ENCODE data around the gene AKR1B15.
"Not testable (repeated sequence)": the region's sequence is repeated elsewhere in the genome, so short reads cannot be mapped to it uniquely, and the experiment has no call there.

Gene AKR1B15

DNA sequence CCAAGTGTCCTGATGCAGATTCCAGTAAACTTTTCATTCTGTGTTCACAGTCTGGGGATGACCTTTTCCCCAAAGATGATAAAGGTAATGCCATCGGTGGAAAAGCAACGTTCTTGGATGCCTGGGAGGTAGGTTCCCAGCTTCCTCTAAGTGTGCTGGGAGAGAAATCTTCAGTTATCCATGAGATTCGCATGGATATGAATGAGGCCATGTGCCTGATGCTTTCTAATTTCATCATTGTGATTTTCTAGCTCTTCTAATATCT lies 16.0 kb upstream of the AKR1B15 start:
- no peak for DNase-seq (ENCODE audit: low read depth)

DNA sequence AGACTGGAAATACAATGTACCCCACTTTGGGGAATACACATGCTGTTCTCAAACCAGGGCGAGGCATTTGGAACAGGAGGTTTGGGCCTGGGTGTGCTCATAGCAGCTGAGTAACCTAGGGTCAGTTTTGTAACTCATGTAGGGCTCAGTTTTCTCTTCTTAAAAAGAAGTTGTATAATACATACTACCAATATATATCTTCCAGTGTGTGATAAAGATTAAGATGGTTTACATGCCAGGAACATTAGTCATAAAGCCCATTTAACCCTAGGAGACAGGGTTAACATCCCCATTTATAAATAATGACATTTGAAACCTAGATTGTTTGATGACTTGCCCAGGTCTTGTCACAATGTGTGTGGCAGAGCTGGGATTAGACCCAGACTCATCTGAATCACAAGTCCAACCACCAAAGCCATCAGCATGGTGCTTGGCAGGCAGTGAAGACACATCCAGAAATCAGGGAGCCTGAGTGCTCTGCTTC lies 15.6 kb upstream of the AKR1B15 start:
- DNase-seq (ENCODE audit: low read depth): peak; percentile 39

DNA sequence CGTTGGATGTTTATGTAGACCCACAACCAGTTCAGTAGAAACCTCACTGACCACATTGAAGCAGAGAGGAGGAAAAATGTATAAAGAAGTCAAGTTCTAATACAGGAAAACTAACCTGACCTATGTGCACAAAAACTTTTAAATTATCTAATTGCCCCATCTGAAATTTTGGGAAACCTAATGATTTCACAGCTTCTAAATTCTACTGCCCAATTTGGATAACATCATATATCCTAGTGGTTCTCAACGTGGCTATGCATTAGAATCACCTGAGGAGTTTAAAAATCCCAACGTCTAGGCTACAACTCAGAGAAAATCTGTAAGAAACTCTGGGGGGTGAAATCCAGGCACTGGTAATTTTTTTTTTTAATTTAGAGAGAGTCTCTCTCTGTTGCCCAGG lies 14.3 kb upstream of the AKR1B15 start:
- DNase-seq (ENCODE audit: low read depth): no peak

DNA sequence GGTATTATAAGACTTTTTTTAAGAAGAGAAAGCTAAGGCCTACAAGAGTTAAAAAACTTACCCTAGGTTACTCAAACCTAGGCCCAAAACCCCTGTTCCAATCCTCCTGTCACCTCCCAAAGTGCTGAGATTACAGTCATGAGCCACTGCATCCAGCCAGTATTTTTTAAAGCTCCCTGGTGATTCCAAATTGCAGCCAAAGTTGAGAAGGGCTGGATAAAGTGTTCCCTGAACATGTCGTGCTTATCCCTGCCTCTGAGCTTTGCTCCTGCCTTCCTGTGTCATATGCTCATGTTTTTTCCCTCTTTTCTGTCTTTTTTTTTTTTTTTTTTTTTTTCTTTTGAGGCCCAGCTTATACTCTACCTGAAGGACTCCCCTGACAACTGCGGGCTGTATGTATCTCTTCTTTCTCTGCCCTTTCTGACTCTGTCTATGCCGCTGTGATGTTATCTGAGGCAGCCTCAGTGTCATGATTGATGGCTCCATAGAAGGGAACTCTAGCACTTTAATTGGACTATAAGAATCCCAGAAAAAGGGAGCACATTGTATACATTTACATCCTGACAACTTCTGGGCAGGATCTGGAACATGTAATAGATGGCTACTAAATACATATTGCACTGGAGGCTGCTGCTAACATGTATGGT lies 13.5 kb upstream of the AKR1B15 start:
- DNase-seq (ENCODE audit: low read depth): no peak

- no peak for DNase-seq (ENCODE audit: low read depth)
These were observed 13.0 kb upstream of the AKR1B15 start for GRCh38 chr7:134535919-134536299.

DNA sequence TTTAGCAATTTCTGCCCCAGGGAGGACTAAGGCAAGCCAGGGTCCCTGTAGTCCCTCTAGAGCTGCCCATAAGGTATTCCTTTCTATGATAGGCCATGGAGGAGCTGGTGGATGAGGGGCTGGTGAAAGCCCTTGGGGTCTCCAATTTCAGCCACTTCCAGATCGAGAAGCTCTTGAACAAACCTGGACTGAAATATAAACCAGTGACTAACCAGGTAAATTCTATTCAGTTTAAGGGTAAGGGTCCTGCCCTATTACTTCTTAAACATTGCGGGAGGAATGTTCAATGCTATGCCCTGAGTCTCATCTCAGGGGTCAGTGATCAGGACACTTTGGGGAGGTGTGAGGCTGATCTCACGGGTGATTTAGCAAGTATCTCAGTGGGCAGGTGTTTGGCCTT lies 12.4 kb upstream of the AKR1B15 start:
- not testable (repeated sequence) for DNase-seq (ENCODE audit: low read depth)

- DNase-seq (ENCODE audit: low read depth): not testable (repeated sequence)
These were observed 11.6 kb upstream of the AKR1B15 start for GRCh38 chr7:134537273-134537781.

DNA sequence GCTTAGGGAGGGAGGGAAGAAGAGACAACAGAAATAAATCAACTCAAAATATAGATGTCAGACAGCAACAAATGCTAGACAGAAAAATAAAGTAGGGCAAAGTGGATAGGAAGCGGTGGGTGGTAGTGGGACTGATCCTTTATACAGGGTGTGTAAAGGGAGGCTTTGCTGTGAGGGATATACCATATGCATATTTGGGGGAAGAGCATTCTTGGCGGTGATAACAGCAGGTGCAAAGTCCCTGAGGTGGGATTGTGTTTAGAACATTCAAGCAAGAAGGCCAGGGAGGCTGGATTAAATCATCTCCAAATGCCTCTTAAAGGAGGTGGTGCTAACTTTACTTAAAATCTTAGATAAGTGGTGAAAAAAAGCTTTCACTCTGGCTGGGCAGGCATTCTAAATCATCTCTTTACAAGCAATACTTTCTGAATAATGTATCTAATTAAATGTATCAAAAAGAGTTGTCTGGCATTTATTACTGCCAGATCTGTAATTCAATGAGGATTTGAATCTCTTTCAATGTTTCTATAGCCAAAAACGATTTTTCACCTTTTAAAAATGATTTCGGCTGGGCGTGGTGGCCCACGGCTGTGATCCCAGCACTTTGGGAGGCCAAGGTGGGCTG lies 9.4 kb upstream of the AKR1B15 start:
- DNase-seq (ENCODE audit: low read depth): no peak

GRCh38 chr7:134541501-134542194 lies 7.3 kb upstream of the AKR1B15 start:
- not testable (repeated sequence) for DNase-seq (ENCODE audit: low read depth)

DNA sequence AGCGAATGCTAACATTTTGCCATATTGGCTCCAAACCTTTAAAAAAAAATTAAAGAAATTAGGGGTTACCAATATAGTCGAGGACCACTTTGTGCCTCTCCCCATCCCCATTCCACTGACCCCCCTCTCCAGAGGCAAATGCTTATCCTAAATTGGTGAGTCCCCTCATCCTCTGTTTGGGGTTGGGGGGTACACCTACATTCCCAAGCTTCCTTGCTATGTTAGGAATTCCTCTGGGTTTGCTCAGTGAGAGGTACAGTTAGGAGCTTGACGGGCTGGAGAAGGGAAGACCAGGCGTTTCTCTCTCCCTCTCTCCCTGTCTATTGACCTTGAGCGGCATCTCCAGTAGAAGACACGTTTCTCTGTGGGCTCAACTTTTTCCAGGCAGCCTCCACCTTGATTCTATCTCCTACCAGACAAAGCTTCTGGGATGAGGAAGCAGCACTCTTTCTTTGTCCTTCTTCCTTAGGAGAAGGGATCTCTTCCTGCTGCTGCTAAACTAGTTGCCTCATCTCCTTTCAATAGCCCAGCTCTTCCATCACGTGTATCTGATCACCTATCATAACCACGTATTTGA lies 6.6 kb upstream of the AKR1B15 start:
- no peak for DNase-seq (ENCODE audit: low read depth)

DNA sequence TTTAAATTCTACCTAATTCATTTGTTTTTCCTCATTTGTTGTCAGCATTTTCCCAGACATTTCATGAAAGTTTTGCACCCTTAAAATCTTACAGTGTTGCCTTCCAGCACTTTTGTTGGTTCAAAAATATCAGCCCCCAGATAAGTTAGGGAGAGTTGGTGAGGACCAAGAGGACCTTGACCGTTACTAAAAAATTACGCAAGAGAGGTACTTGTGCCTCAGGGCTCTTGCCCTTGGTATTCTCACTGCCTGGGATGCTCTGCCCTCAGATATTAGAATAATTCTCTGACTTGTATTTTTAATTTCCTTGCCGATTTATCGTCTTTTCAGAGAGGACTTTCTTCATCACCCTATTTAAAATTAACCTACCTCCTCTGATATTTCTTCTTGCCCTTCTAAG lies 3.5 kb upstream of the AKR1B15 start:
- no peak for DNase-seq (ENCODE audit: low read depth)

- no peak for DNase-seq (ENCODE audit: low read depth)
These were observed 3.0 kb upstream of the AKR1B15 start for GRCh38 chr7:134545918-134546317.

DNA sequence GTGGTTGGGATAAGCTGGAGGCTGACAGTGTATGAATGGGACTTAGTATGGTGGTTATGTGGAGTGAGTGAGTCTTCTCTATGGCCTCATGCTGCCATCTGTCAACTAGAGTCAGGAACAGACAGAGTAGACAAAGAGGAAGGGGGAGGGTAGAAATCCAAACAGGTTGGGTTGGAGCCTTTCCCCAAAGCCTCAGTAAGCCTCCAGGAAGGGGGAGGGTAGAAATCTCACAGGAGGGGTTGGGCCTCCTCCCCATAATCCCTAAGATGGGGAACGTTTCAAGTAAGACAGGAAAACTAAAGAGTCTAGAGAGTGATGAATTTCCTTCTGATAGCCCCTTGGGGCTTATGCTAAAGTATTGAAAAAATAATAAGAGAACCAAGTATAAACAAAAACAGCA lies 2.0 kb upstream of the AKR1B15 start:
- DNase-seq (ENCODE audit: low read depth): no peak

GRCh38 chr7:134547397-134548054 lies 1.4 kb upstream of the AKR1B15 start:
- peak; percentile 50 for DNase-seq (ENCODE audit: low read depth)

GRCh38 chr7:134549366-134549765 lies 456 bp downstream of the AKR1B15 start:
- DNase-seq (ENCODE audit: low read depth): no peak

- no peak for DNase-seq (ENCODE audit: low read depth)
These were observed 3.2 kb downstream of the AKR1B15 start for GRCh38 chr7:134552105-134552504.

GRCh38 chr7:134553976-134554375 lies 5.1 kb downstream of the AKR1B15 start:
- no peak for DNase-seq (ENCODE audit: low read depth)

DNA sequence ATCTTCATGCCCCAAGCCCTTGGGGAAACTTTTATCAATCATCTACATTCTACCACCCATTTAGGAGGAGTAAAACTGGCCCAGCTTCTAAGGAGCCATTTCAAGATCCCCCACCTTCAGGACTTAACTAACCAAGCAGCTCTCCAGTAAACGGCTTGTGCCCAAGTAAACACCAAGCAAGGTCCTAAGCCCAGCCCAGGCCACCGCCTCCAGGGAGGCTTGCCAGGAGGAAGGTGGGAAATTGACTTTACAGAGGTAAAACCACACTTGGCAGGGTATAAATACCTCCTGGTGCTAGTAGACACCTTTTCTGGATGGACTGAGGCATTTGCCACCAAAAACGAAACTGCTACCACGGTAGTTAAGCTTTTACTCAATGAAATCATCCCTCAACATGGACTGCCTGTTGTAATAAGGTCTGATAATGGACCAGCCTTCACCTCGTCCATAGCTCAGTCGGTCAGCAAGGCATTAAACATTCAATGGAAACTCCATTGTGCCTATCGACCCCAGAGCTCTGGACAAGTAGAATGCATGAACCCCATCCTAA lies 5.6 kb downstream of the AKR1B15 start:
- no peak for DNase-seq (ENCODE audit: low read depth)

- peak; percentile 64 for DNase-seq (ENCODE audit: low read depth)
These were observed 8.5 kb downstream of the AKR1B15 start for GRCh38 chr7:134557391-134557790.

DNA sequence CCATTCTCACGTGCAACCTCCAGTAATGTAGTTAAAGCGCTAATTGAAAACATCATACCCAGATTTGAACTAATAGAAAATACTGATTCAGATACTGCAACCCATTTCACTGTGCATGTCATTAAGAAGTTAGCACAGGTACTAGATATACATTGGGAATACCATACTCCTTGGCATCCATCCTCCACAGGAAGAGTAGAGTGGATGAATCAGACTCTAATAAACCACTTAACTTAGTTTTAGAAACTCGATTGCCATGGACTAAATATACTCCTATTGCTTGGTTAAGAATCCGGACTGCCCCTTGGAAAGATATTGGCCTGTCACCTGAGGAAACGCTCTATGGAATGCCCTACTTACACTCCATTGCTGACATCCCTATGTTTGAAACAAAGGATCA lies 9.5 kb downstream of the AKR1B15 start:
- DNase-seq (ENCODE audit: low read depth): no peak

DNA sequence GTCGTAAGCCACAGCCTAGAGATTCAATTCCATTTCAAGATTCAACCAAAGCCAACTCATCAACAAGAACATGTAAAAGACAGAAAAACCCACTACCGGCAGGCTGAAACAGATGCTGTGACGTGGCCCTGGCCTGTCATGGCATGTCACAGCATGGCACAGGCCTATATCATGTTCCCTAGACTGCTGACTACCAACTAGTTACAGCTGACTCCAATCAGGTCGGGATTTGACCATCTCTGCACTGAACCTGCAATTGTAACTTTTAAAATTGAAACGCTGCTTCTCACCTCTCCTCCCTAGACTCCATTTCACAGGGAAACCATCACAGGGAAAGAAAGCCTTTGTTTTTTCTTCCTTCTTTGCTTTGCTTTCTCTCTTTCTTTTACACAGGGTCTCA lies 12.7 kb downstream of the AKR1B15 start:
- not testable (repeated sequence) for DNase-seq (ENCODE audit: low read depth)

GRCh38 chr7:134562136-134562535 lies 13.2 kb downstream of the AKR1B15 start:
- DNase-seq (ENCODE audit: low read depth): peak; percentile 95

All from amniotic epithelial cell (primary cell).